A673 (cell line): ENCODE measurements around the gene DNAJC30.

Source experiments
- EZH2 ChIP-seq: fragments of 200-600 bp; sonication (generic); IDR thresholded peaks from 2 replicates; pipeline ENCODE4 v1.6.1; 2017; ENCODE audit warnings: borderline replicate concordance, low read depth, mild to moderate bottlenecking, mixed read lengths, antibody characterized with exemption, low read length; ENCODE audit not compliant: poor library complexity, severe bottlenecking
- TF ChIP-seq, protein P1 (sequence below): fragments of 300-800, 200-600 bp; sonication (generic); conservative IDR thresholded peaks from 2 replicates; pipeline ENCODE4 v1.5.1; 2017; ENCODE audit warnings: low read depth, mild to moderate bottlenecking, antibody characterized with exemption, low read length, moderate library complexity, mixed read lengths

DNA sequence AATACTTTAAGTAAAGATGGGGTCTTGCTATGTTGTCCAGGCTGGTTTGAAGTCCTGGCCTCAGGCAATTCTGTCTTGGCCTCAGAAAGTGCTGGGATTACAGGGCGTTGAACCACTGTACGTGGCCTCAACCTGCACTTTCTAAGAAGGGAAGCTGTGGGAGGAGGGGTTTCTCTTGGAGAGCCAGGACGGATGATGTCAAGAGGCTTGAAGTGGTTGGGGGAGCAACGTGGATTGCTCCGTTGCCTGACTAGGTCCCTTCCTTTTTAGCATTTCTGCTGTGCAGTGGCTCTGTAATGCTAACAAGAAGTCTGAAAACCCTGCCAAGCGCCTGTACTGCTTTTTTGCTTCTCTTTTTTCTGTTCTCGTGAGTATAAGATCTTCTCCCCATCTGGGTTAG is 7.4 kb upstream of the DNAJC30 start:
- TF ChIP-seq, protein P1, sequence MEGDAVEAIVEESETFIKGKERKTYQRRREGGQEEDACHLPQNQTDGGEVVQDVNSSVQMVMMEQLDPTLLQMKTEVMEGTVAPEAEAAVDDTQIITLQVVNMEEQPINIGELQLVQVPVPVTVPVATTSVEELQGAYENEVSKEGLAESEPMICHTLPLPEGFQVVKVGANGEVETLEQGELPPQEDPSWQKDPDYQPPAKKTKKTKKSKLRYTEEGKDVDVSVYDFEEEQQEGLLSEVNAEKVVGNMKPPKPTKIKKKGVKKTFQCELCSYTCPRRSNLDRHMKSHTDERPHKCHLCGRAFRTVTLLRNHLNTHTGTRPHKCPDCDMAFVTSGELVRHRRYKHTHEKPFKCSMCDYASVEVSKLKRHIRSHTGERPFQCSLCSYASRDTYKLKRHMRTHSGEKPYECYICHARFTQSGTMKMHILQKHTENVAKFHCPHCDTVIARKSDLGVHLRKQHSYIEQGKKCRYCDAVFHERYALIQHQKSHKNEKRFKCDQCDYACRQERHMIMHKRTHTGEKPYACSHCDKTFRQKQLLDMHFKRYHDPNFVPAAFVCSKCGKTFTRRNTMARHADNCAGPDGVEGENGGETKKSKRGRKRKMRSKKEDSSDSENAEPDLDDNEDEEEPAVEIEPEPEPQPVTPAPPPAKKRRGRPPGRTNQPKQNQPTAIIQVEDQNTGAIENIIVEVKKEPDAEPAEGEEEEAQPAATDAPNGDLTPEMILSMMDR = no peak
- TF ChIP-seq EZH2 = no peak
